ENCODE measurements around the gene BEND4. TPM values are rescaled to one million over a fixed set of nuclear protein-coding genes. Genes with fewer than 3 reads are reported as not detected.

Gene BEND4
- total and polyA plus RNA-seq, 2 of the 4 experiments (the other 2 are of a cell fraction), result not detected

GRCh38 chr4:42150653-42151567 is 1.5 kb downstream of the BEND4 start:
- ChIA-PET POLR2A (ENCODE audit: unreplicated experiment) (no interaction called here), CTCF (no interaction called here)
- in situ Hi-C loops (cut with MboI; ENCODE audit: low sequenced_read_pairs), result no loop called here
- no peak overlapping the region for H3K4me3 ChIP-seq (ENCODE audit: insufficient read depth, low read depth, low read length)
- H3K36me3 ChIP-seq (ENCODE audit: control insufficient read depth, insufficient read depth, low read length), result no peaks in the 10 kb centered on the region
- 3% methylated on average over 22 of the region's 89 CpGs; no CpG with 5 or more reads in 1 of the 2 experiments for WGBS, 2 experiments (ENCODE audit: extremely low coverage in 2 of 2, insufficient read length in 1 of 2)
- peak overlapping the region; percentile 66 for H3K4me2 ChIP-seq (ENCODE audit: low read depth, low read length)
- no peaks in the 10 kb centered on the region; the same call in 1 of the 2 replicates for H3K9me3 ChIP-seq (ENCODE audit: control insufficient read depth, insufficient read depth, low read length)
- no peak overlapping the region for H3K14ac ChIP-seq (replicated peaks; ENCODE audit: low read depth, low read length)
- no TSS peak for BruUV-seq (replicated peaks)
- dilution Hi-C loops (cut with HindIII; ENCODE audit: low sequenced_read_pairs, unreplicated experiment), result no loop called here
- H3K23ac ChIP-seq (ENCODE audit: low read depth, low read length), result no peak overlapping the region
- H4K5ac ChIP-seq (ENCODE audit: low read depth, low read length), result no peak overlapping the region
- intact Hi-C loops (cut with micrococcal nuclease), result no loop called here
- H3K18ac ChIP-seq (ENCODE audit: low read depth, low read length), result no peak overlapping the region
- H3K27me3 ChIP-seq (ENCODE audit: control insufficient read depth, insufficient read depth, low read length), result peaks cover 42% of the 10 kb centered on the region
- no peak for DNase-seq
- H3K79me1 ChIP-seq (ENCODE audit: low read depth in 1 of 2, low read length in 2 of 2), result no peaks in the 10 kb centered on the region
- no peak overlapping the region for H2BK120ac ChIP-seq (ENCODE audit: low read depth, low read length)
- H2AK9ac ChIP-seq (replicated peaks; ENCODE audit: low read depth, low read length, poor library complexity), result no peak overlapping the region
- H4K8ac ChIP-seq (ENCODE audit: low read depth in 2 of 2, low read length in 2 of 2), result no peak overlapping the region
- H4K91ac ChIP-seq (ENCODE audit: insufficient read depth, low read depth, low read length), result no peak overlapping the region
- no peak overlapping the region for H2BK15ac ChIP-seq (ENCODE audit: low read depth, low read length)
- no peak for ATAC-seq (ENCODE audit: low read depth)
- H2AFZ ChIP-seq (replicated peaks; ENCODE audit: low read length, poor library complexity), result peak overlapping the region; percentile 72
- H4K20me1 ChIP-seq (ENCODE audit: insufficient read depth, low read length), result no peaks in the 10 kb centered on the region
- no peak overlapping the region for H3K4ac ChIP-seq (ENCODE audit: low read depth, low read length)
- no peaks in the 10 kb centered on the region for H3K4me1 ChIP-seq (ENCODE audit: control insufficient read depth, insufficient read depth, low read length)
- H2BK5ac ChIP-seq (ENCODE audit: low read depth, low read length, poor library complexity, severe bottlenecking), result no peak overlapping the region
- H2AK5ac ChIP-seq (ENCODE audit: low read depth, low read length), result no peak overlapping the region
- no peak overlapping the region for H3K9ac ChIP-seq (ENCODE audit: low read depth, low read length)
- no peak overlapping the region for H3K27ac ChIP-seq (ENCODE audit: insufficient read depth, low read length)
- H2BK20ac ChIP-seq (ENCODE audit: low read depth, low read length), result no peak overlapping the region
- no peaks in the 10 kb centered on the region for H3K9me1 ChIP-seq (ENCODE audit: insufficient read depth, low read length)
- H3K56ac ChIP-seq (ENCODE audit: extremely low read depth, insufficient read depth, low read length), result no peak overlapping the region
- TF ChIP-seq CEBPB (IDR thresholded peaks at IDR 0.05; ENCODE audit: low read depth, low read length) (no peak), CHD1 (IDR thresholded peaks at IDR 0.05; ENCODE audit: low read depth, low read length) (no peak), RCOR1 (IDR thresholded peaks at IDR 0.05; ENCODE audit: insufficient replicate concordance, low read length) (no peak), MXI1 (IDR thresholded peaks at IDR 0.05; ENCODE audit: borderline replicate concordance, low read depth, low read length) (no peak), NFE2L2 (IDR thresholded peaks at IDR 0.05; ENCODE audit: low read depth, low read length) (no peak), MAZ (IDR thresholded peaks at IDR 0.05; ENCODE audit: borderline replicate concordance, low read depth, low read length) (no peak), CTCF (conservative IDR thresholded peaks at IDR 0.05; ENCODE audit: low read depth, low read length) (no peak), USF2 (IDR thresholded peaks at IDR 0.05; ENCODE audit: low read depth, low read length) (no peak), RFX5 (IDR thresholded peaks at IDR 0.05; ENCODE audit: low read depth, low read length) (no peak), SMC3 (IDR thresholded peaks at IDR 0.05; ENCODE audit: low read depth, low read length) (no peak), RAD21 (IDR thresholded peaks at IDR 0.05; ENCODE audit: low read length) (no peak), BHLHE40 (IDR thresholded peaks at IDR 0.05; ENCODE audit: low read depth, low read length) (no peak), MAFK (IDR thresholded peaks at IDR 0.05; ENCODE audit: low read depth, low read length) (no peak), FOS (IDR thresholded peaks at IDR 0.05; ENCODE audit: low read depth, low read length) (no peak), POLR2A (IDR thresholded peaks at IDR 0.05; ENCODE audit: low read depth, low read length) (no peak)

Data from IMR-90 (cell line).